PC-9 (cell line): Measurements from ENCODE around the gene SPOCK2.
"Not testable (repeated sequence)": the region's sequence is repeated elsewhere in the genome, so short reads cannot be mapped to it uniquely, and the experiment has no call there.

Experiments
- CTCF ChIP-seq: fragments of 200-600 bp; sonication (generic); conservative IDR thresholded peaks from 2 replicates; pipeline ENCODE4 v1.6.1; 2017; ENCODE audit warnings: mixed run types, antibody characterized with exemption, mild to moderate bottlenecking, moderate library complexity
- EZH2 ChIP-seq: fragments of 200-600 bp; sonication (generic); IDR thresholded peaks from 2 replicates; pipeline ENCODE4 v1.8.0; 2017; ENCODE audit warnings: antibody characterized with exemption, low read depth

- not testable (repeated sequence) for TF ChIP-seq EZH2, CTCF
Observed at GRCh38 chr10:72032409-72033162, 55.8 kb downstream of the SPOCK2 start.
